Measurements from ENCODE around the gene TNF. TPM values are rescaled to one million over a fixed set of nuclear protein-coding genes. Genes with fewer than 3 reads are reported as not detected.
A peak's percentile ranks its signal among the peaks of the same experiment; 100 is the strongest.

Gene TNF
- total and polyA plus RNA-seq, 2 of the 13 experiments (the other 11 are each of a cell fraction or from before 2014, with no cell fraction given), result not detected

DNA sequence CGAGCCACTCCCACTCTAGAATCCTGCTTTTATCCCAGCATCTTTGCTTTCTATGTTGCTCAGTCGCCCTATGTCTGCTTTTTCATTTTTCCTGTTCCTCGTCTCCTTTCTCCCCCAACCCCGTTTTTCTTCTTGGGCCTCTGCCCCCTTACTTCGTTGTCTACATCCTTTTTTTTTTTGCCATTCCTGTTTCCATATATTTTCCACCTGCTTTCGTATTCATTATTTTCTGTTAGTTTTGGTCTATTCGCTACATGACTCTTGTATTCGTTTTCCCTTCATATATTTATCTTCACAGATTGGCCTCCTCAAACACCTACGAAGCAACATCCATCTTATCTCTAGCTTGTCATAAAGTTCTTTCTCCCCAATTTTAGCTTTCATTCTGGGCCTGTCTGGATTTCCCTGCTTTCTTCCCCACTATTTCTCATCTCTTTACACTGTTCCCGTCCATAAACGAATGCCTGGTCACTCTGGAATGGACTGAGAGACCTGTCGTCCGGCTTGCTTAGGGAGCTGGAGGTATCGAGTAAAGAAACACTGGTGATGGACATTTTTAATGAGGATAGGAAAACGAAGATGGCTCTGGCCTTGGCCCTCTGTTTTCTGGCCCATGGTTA, 46.1 kb downstream of the TNF start (continued):
- TF ChIP-seq PRDM15 (CRISPR knock-in tag; IDR thresholded peaks at IDR 0.05), result peak; percentile 33; the same call in 1 of the 2 replicates
- 0 out of 2 replicates have a peak, but pooled peaks have one; percentile 2 for TF ChIP-seq ZNF20 (CRISPR knock-in tag; IDR thresholded peaks at IDR 0.05)
- no peak for TF ChIP-seq NCOA5 (CRISPR knock-in tag; IDR thresholded peaks at IDR 0.05)
- no peak for TF ChIP-seq SP2 (CRISPR knock-in tag; IDR thresholded peaks at IDR 0.05)
- no peak for TF ChIP-seq CHD2 (IDR thresholded peaks at IDR 0.05; ENCODE audit: low read depth, low read length)
- TF ChIP-seq ZNF124 (CRISPR knock-in tag; IDR thresholded peaks at IDR 0.05), result no peak
- TF ChIP-seq, protein P1, sequence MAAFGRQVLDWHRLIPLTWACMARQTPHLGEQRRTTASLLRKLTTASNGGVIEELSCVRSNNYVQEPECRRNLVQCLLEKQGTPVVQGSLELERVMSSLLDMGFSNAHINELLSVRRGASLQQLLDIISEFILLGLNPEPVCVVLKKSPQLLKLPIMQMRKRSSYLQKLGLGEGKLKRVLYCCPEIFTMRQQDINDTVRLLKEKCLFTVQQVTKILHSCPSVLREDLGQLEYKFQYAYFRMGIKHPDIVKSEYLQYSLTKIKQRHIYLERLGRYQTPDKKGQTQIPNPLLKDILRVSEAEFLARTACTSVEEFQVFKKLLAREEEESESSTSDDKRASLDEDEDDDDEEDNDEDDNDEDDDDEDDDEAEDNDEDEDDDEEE (CRISPR knock-in tag; IDR thresholded peaks at IDR 0.05), result no peak
- TF ChIP-seq SATB2 (CRISPR knock-in tag; IDR thresholded peaks at IDR 0.05), result peak; percentile 30; the same call in 1 of the 2 replicates
- TF ChIP-seq U2AF2 (IDR thresholded peaks at IDR 0.05; ENCODE audit: low read depth, low read length), result no peak
- TF ChIP-seq MAFF (IDR thresholded peaks at IDR 0.05; ENCODE audit: low read depth, low read length), result no peak
- no peak for TF ChIP-seq HIC2 (CRISPR knock-in tag; IDR thresholded peaks at IDR 0.05; ENCODE audit: low read depth)
- no peak for TF ChIP-seq SNRNP70 (IDR thresholded peaks at IDR 0.05; ENCODE audit: low read depth, low read length)
- no peak for TF ChIP-seq ZNF138 (CRISPR knock-in tag; IDR thresholded peaks at IDR 0.05; ENCODE audit: low read depth)
- TF ChIP-seq, protein P2, sequence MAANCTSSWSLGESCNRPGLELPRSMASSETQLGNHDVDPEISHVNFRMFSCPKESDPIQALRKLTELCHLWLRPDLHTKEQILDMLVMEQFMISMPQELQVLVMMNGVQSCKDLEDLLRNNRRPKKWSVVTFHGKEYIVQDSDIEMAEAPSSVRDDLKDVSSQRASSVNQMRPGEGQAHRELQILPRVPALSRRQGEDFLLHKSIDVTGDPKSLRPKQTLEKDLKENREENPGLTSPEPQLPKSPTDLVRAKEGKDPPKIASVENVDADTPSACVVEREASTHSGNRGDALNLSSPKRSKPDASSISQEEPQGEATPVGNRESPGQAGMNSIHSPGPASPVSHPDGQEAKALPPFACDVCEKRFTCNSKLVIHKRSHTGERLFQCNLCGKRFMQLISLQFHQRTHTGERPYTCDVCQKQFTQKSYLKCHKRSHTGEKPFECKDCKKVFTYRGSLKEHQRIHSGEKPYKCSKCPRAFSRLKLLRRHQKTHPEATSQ (CRISPR knock-in tag; IDR thresholded peaks at IDR 0.05; ENCODE audit: borderline replicate concordance), result no peak
- TF ChIP-seq ZFP82 (CRISPR knock-in tag; IDR thresholded peaks at IDR 0.05; ENCODE audit: borderline replicate concordance), result no peak
- no peak for TF ChIP-seq ZNF24 (IDR thresholded peaks at IDR 0.05)
- no peak for TF ChIP-seq ZNF337 (CRISPR knock-in tag; IDR thresholded peaks at IDR 0.05; ENCODE audit: borderline replicate concordance, low read depth)
- no peak for TF ChIP-seq ZGPAT (CRISPR knock-in tag; IDR thresholded peaks at IDR 0.05)
- 0 out of 2 replicates have a peak, but pooled peaks have one; percentile 40 for TF ChIP-seq ISX (CRISPR knock-in tag; conservative IDR thresholded peaks at IDR 0.05)
- no peak for TF ChIP-seq GTF2F1 (IDR thresholded peaks at IDR 0.05; ENCODE audit: low read length)
- TF ChIP-seq ZNF121 (CRISPR knock-in tag; IDR thresholded peaks at IDR 0.05), result no peak
- peak; percentile 7 for TF ChIP-seq ASH2L (IDR thresholded peaks at IDR 0.05; ENCODE audit: insufficient read length, low read depth, low read length)
